NOMO-1 (cell line): ENCODE measurements around the gene CDK5R2.

Experiments used
- DNase-seq, 2 experiments: peaks; one replicate each; lab custom pipeline; 2025; ENCODE audit not compliant: unreplicated experiment in 2 of 2; lab: John Stamatoyannopoulos, UW

CDK5R2 gene

DNA sequence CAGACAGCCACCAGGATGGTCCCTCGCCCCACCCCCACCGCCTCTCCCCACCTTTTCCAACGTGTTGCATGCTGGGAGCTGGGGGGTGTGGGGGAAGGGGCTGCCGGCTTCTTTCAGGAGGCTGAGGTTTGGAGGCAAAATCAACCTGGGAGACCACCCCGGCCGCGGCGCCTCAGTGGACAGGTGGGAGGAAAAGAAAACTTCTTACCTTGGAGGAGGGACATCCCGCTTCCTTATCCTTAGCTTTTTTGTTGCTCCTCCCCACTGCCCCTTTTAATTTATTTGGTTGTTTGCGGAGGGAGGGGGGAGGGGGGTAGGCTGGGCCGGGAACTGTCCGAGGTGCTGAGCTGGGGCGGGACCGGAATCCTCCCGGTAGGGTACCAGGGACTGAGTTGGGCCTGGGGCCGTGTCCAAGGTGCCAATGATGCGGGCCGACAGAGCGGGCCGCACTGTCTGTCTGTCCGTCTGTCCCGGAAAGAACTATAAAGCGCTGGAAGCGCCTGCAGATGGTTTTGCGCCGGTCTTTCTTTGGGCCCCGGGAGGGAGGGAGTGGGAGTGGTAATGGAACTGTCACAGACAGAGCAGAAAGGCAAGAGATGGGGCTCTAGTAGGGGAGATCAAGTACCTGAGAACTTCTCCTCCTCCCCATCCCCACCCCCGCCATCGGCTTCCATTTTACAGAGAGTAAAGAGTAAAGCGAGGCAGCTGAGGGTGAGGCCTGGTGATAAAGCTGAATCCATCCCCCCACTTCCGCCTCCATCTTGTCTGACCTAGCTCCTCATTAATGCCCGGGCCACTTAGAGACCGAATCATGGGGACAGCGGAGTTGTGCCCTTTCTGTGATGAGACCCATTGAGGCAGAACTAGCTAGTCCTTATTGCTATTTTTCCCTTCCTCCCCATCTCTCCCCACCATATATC is 2.4 kb downstream of the CDK5R2 start:
- DNase-seq = no peak

DNA sequence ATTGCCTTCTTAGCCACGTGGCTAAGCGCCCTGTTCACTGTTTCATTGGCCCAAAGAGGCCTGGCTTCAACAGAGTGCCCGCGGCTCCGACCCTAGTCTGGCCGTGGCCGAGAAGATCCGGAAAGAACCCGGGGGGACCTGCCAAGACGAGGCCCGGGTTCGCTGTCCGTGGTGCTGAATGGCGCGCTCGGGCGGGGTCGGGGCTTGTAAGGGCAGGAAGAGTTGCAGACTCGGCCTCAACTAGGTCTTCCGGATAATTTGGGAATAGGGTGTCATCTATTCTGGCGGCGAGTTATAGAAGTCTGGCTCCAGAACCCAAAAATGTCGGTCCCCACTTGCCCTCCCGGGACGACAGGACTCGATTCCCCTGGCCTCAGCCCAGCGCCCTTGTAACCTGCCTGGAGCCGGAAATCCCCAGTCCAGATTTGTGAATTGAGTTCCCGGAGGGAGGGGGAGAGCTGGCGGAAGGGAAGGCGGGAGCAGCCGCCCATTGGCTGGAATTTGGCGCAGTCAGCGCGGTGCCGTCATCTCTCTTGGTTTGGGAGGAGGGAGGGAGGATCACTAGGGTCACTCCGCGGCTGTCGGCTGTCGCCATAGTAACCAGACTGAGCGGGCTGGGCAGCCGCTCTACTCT is 3.5 kb downstream of the CDK5R2 start:
- peak in 1 of 2 experiments; percentile 18 for DNase-seq

DNA sequence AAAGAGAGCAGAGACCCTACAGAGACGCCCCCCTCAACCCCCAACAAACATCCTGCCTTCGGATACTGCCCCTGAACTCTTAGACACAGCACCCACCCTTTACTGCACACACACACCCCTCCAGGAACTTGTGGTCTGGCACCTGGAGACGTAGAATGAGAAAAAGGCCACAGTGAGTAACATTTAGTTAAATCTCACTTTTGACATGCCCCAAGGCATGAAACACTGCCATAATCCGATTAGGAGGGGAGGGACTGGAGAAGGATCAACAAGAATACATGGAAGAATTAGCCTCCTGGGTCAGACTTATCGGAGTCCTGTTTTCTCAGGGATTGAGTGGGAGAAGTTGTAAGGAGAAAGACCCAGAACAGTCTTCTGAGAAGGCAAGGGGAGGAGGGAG is 4.1 kb downstream of the CDK5R2 start:
- DNase-seq = no peak

DNA sequence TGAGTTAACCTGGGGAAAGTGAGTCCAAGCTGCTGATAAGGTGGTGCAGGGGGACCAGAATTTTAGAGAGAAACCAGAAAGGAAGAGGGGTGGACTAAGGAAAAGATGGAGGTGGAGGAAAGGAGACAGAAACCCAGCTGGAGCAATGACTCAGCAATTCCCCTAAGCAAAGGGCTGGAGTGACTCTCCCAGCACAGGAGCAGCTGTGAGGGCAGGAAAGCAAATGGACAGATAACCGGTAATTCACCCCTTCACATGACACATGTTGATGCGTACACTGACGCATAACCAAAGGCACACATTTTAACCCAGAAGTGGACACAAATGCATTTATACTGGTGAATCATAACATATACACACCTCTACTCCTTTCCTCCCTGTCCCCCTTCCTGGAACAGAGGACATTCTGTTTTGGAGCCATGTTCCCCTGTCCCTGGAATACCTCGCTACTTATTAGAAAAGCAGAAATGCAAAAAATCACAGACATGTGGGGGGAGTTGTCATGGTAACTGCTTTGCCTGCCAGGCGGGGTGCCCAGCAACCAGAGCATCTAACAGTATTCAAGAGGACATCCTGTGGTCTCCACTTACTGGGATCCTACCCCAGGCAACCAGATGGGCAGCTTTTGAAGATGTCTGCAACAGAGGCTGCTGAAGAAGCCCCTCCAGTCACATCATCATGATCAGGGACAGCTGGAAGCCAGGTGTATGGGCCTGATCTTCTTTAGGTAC is 4.7 kb downstream of the CDK5R2 start:
- no peak for DNase-seq

DNA sequence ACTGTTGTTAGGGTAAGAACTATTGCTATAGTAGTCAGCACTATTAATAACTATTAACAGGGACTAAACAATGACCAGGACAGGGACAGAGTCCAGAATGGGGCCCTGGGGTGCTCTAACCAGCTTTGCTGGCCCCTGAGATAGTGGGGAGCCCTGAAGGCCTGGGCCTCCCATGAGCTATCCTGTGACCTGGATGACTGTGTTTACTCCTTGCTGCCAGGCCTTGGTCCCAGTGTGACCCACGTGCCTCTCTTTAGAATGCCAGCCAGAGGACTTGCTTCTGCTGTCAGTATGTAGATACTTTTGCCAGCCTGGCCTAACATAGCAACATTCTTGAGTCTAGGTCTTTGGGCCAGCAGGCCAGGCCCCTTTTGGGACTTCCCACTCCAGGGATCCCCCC is 11.4 kb downstream of the CDK5R2 start:
- no peak for DNase-seq

DNA sequence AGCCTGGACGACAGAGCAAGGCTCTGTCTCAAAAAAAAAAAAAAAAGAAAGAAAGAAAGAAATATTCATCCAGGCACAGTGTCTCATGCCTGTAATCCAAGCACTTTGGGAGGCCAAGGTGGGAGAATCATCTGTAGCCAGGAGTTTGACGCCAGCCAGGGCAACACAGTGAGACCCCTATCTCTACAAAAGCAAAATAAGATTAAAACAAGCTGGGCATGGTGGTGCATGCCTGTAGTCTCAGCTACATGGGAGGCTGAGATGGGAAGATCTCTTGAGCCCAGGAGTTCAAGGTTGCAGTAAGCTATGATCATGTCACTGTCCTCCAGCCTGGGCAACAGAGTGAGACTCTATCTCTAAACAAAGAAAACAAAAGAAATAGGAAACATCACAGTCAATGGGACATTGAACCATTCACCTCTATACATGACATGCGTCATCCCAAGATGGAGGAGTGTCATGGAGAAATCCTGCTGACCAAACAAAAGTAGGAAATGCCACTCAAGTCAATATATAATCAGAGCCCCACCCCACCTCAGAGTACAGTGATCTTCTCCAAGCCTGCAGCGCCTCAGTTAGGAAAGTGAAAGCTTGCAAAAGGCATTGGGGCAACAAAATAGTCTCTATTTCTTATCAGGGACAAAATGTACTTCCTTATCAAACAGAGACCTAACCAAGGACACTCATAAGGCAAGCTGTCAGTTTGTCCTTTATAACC is 15.8 kb downstream of the CDK5R2 start:
- no peak for DNase-seq

DNA sequence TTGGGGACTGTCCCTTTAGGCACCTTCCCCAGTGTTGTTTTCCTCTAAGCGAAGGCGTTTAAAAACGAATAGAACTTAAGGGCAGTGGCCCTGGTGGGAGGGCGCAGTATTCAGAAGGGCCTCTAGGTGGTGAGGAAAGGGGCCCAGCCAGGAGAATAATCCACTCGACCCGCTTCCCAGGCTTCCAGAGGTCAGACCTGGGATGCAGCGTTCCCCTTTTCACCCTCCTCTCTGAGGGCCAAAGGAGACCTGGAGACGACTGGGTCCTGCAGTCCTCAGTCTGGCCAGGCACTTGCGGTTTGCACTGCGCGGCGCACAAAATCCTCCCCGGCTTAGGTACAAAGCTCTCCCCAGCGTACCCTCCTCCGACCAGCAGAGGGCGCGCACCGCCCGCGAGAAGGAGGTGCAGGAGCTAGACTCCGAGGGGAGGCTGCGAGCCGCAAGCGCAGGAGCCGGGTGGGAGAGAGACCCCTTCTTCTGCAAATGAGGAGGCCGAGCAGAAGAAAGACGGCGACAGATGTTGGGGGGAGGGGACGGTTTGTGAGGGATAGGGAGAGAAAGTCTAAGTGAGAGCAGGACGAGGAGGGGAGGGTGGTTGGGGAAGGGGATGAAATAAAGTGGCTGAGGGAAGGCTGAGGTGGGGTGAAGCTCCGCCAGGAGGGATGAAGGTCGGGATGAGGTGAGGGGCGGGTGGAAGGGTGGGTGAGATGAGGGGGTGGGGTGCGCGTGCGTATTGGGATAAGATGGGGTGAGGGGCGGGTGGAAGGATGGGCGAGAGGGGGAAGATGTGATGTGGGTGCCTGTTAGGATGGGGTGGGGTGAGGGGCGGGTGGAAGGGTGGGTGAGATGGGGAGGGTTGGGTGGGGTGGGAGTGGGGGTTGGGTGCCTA is 20.6 kb downstream of the CDK5R2 start:
- DNase-seq = peak; percentile 69 to 87

DNA sequence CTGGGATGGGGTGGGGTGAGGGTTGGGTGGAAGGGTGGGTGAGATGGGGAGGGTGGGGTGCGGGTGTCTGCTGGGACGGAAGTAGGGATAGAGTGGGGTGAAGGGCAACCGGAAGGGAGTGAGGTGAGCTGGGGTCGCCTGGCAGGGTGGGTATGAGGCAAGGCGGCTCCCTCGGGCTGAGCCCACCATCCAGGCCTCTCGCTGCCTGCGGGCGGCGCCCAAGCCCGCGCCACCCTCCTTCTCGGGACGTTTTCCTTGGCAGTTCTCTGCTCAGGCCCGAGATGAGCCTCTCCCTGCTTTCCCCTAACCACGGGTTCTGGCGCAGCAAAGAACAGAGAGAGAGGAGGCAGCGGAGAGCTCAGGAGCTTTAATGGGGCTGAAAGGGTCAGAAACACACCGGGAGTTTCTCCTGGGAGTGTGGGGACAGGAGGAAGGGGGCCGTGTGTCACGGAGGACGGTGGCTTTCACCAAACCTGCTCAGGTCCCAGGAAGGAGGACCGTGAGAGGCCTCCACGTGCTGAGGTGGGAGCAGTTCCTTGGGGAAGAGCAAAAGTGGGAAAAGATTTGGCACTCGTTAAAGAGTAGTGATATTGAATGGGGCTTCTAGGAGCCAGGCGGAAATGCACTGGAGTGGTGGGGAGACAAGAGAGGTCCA is 21.4 kb downstream of the CDK5R2 start:
- DNase-seq = no peak

DNA sequence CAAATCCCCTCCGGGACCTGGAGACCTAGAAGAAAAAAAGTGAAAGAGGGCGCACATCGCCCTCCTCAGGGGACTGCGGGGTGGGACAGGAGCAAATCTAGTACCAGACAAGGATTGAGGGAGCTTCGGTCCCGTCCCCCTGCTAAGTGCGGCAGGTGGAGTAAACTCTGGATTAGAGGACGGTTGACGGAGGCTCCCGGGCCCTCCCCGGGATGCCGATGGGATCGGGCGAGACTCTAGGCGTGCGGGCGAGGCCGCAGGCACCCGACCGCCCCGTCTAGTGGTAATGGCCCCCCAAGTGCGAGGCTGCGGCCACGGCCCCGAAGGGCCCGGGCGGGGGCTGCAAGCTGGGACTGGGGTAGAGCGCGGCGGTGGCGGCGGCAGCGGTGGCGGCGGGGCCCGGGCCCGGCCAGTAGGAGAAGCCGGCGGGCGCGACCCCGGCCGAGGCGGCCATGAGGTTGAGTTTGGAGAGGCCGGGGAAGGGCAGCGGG is 22.0 kb downstream of the CDK5R2 start:
- no peak for DNase-seq

DNA sequence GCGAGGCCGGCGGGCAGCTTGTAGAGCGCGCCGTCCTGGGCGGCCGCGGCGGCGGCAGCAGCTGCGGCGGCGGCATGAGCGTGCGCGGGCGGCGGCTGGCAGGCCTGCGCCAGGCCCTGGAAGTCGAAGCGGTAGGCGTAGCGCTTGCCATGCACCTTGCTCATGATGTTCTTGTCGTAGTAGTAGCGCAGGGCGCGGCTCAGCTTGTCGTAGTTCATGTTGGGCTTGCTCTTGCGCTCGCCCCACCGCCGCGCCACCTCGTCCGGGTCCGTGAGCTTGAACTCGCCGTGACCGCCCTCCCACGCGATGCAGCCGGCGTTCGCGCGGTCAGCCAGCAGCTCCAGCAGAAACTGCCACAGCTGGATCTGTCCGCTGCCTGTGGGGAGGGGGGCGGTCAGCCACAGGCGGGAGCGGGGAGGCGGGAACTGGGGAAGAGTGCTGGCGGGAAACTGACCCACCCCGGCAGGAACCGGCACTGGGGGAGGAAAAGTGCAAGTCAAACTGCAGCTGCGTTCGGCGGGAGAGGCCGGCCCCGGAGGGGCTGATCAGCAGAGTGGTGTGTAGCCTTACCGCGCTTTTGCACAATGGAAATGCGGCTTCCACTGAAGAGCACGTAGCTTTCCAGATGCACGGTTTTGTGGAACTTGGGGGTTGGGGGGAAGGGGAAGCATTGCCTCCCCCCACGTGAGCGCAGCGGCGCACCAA is 22.6 kb downstream of the CDK5R2 start:
- no peak for DNase-seq

DNA sequence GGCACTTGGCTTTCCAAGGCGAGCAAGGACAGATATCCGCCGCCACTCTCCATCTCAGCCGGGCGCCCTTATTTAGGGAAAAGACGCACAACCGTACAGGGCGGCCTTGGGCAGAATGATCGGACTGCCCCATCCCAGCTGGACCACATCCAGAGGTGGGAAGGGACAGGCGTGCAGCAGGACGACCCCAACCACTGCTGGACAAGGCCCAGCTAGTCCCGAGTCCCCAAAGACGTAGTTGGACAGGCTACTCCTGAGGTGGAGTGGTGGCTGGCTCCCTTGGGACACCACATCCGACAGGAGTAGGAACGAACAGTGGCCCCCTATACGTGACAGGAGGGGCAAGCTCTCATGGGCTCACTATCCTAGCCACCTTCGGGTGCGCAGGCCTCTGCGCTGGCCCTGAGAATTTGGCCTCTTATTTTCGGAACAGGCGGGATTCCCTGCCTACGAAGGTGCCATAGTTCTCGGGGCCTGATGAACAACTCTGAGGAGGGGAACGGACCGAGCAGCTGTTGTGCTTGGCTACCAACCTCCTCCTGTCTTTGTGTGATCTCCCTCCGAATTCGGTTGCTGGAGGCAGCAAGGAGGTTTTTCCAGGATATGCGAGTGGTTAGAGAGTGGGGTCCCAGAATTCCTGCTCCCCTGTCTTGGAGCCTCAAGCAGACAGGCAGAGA is 23.3 kb downstream of the CDK5R2 start:
- no peak for DNase-seq

DNA sequence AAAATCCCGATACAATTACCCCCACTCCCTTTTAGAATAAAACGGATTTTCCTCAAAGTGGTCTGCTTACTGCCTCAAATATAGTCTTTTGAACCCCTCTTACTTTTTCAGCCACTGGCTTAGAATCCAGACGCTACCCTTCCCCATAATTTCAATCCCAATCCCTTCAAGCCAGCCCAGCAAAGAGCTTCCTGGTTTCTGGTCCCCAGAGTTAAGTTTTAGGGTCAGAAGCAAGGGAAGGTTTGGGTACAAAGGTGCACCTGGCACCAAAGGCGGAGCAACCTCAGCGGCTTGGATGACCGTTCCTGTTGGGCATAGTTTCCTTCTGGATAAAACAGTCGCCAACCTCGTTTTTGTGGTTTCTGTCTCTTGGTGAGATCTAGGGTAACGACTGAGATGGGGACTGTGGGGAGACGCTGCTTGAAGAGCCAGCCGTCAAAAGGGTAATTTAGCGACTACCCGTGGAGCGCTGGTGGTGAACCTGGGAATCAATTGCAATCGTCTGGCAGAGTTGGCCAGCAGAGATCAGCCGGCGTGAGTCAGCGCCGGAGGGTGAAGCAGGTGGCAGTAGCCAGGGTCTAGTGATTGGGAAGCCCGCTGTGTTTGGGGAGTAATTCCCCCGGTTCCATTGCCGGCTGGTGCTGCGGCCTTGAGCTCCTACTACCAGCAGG is 23.9 kb downstream of the CDK5R2 start:
- DNase-seq = no peak

DNA sequence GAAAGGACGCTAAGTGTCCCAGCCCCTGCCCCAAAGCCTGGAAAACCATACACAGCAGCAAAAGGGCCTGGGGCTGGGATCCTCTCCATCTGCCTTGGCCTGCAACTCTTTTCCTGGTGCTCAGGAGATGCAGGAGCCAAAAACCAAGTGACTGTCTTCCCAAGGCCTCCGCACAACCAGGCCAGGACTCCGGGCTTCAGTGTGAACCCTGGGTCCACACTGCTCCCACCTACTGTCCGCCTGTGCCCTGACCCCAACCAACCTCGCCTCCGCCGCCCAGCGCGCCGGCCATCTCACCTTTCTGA is 24.4 kb downstream of the CDK5R2 start:
- DNase-seq = no peak

DNA sequence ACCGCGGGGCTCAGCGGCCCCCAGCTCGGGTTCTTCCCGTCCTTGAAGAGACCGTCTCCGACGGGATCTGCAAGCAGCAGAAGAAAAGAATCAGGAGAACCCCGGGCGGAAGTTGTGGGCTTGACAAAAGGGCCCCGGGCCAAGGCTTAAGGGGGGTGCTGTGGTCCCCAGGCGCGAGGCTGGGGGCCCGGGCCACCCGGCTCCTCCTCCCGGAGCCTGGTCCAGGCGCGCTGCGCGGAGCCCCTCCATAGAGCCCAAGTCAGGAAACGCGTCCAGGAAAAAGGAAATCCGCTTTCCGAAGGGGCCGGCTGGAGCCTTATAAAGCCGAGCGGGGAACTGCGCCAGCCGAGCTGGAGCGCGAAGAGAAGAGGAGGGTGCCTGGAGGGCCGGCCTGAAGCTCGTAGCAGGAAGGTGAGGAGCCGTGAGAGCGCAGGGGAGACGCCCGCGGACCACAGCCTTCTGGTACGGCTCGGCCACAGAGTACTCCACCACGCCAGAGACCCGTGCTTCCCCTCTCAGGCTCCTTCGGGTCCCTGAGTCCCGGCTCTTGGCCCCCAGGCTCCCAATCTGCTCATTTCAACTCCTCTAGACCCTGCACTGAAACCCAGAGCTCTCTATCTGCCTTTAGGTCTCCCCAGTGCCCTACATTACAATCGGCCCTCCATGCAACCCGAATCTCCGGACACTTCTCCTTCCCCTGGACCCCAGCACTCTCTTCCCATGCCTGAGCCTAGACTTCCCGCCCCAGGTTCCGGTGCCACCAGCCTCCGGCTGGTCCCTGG is 25.0 kb downstream of the CDK5R2 start:
- no peak for DNase-seq

DNA sequence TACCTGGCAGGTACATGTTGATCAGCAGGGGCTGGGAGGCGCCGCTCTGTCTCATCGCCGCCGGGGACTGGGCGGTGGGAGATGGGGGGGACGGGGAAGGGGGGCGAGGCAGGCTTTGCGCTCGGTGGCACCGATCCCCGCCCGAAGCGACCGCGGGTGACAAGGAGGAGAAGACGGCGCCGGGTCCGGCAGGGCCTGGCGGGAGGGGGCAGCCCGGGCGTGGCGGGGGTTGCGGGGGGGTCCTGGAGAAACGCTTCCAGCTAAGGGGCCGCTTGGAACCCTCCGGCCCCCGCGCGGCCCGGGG is 25.5 kb downstream of the CDK5R2 start, which contains the start of gene FEV:
Gene FEV (minus strand): TSS at position 164 of the 304 bp plus-strand sequence. CDS start 109 bp downstream, at position 55.
- no peak for DNase-seq

DNA sequence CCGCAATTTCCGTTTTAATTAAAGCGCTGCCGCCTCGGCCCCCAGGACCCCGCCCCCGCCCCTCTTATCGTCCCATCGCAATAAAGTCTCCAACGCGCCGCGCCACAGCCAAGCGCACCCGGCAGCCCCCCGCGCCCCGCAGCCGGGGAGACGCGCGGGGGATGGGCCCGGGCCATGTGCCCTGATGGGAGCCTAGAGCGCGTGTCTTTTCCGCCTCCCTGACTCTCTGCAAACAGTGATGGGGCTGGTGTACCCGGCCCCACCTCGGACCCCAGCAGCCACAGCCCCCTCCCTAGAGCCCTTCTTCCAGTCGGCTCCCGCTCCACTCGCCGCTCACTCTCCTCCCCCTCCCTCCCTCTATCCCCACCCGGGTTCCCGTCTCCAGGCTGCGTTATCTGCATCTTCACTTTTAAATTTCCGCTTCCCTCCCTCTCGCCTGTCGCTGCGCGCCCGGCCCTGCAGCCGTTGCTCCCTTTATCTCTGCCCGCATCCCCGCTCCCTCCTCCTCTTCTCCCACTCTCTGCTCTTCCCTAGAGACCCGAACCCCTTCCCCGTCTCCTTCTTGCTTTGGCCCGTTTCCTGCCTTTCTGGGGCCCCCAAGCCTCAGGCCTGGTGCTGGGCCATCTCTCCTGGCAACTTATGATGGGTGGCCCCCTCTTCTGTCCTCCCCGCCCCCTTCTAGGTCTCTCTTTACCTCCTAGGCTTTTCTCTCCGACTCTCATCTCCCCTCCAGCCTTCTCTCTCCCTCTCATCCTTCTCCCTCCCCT is 26.0 kb downstream of the CDK5R2 start:
- DNase-seq = no peak
